Endodermal cell (in vitro differentiated cells): ENCODE data around the gene TUBGCP6. TPM values are rescaled to one million over a fixed set of nuclear protein-coding genes. Genes with fewer than 3 reads are reported as not detected.

Experiments
- DNase-seq: peaks from one replicate; pipeline ENCODE4 v3.0.0-alpha.2; 2017
- H3K27ac ChIP-seq: 2 replicates; pipeline ENCODE4 v1.5.1; 2013; ENCODE audit warnings: mild to moderate bottlenecking, low read depth, low read length, moderate library complexity
- H3K27me3 ChIP-seq: 2 replicates; pipeline ENCODE4 v1.6.1; 2013; ENCODE audit warnings: mild to moderate bottlenecking, low read length, moderate library complexity; ENCODE audit not compliant: insufficient read depth, control insufficient read depth, poor library complexity, severe bottlenecking
- H3K36me3 ChIP-seq: 2 replicates; pipeline ENCODE4 v1.7.0; 2013; ENCODE audit warnings: mild to moderate bottlenecking, low read length, moderate library complexity; ENCODE audit not compliant: control insufficient read depth, insufficient read depth
- H3K4me1 ChIP-seq: one replicate; pipeline ENCODE4 v1.7.0; 2013; ENCODE audit warnings: low read length; ENCODE audit not compliant: control insufficient read depth, insufficient read depth
- H3K4me3 ChIP-seq: 2 replicates; pipeline ENCODE4 v1.5.1; 2013; ENCODE audit warnings: mild to moderate bottlenecking, low read length, moderate library complexity
- H3K9ac ChIP-seq: 2 replicates; pipeline ENCODE4 v1.6.1; 2013; ENCODE audit warnings: mild to moderate bottlenecking, low read length, moderate library complexity; ENCODE audit not compliant: poor library complexity, severe bottlenecking; ENCODE audit errors: extremely low read depth
- H3K9me3 ChIP-seq: 2 replicates; pipeline ENCODE4 v1.6.1; 2013; ENCODE audit warnings: mild to moderate bottlenecking, low read length, moderate library complexity; ENCODE audit not compliant: control insufficient read depth
- H3K27ac Mint-ChIP-seq: 2 replicates; pipeline ENCODE4 v1.8.0; 2020; ENCODE audit warnings: mixed read lengths
- H3K27me3 Mint-ChIP-seq: 2 replicates; pipeline ENCODE4 v1.8.0; 2021; ENCODE audit warnings: mild to moderate bottlenecking, mixed read lengths; ENCODE audit not compliant: insufficient read depth
- H3K36me3 Mint-ChIP-seq: 2 replicates; pipeline ENCODE4 v1.8.0; 2020; ENCODE audit warnings: low read depth, mixed read lengths
- H3K4me1 Mint-ChIP-seq: 2 replicates; pipeline ENCODE4 v1.8.0; 2020; ENCODE audit warnings: mixed read lengths
- H3K4me3 Mint-ChIP-seq: 2 replicates; pipeline ENCODE4 v1.8.0; 2020; ENCODE audit warnings: mild to moderate bottlenecking, moderate library complexity, mixed read lengths
- H3K9me3 Mint-ChIP-seq: 2 replicates; pipeline ENCODE4 v1.8.0; 2020; ENCODE audit warnings: mild to moderate bottlenecking, mixed read lengths
- CTCF ChIP-seq: fragments of 200-600 bp; sonication (generic); conservative IDR thresholded peaks from 2 replicates; pipeline ENCODE4 v1.5.0; 2021; ENCODE audit warnings: antibody characterized with exemption, mild to moderate bottlenecking
- whole genome bisulfite sequencing, 2 experiments: methylation state at CpG; one replicate each; pipeline versions ENCODE4 v1.1.5 to v1.1.7; 2013; ENCODE audit warnings: missing lambda C conversion rate in 2 of 2, mixed read lengths in 1 of 2; ENCODE audit not compliant: insufficient coverage in 1 of 2, insufficient read length in 1 of 2; 5-methylcytosine and 5-hydroxymethylcytosine counted together
- total RNA-seq, 2 donors: library from RNA; stranded (reverse); fragmentation: NEBNext Ultra II Directional in 1 of 2; extraction: Animal tissue kit (Norgen Biotek cat#: 25700) in 1 of 2; gene quantifications; 2 replicates in 1 of 2; 3 replicates in 1 of 2; pipeline ENCODE4 v1.2.1, GENCODE V29; 2021

The TUBGCP6 gene
- total RNA-seq, 2 donors from 2014 or later: 43.7 to 46.0 TPM

- no peaks in the 10 kb centered on the region for H3K4me1 Mint-ChIP-seq
- peak within 1 kb of the TSS; percentile 65 for H3K4me3 Mint-ChIP-seq
- TF ChIP-seq CTCF: no peak
- H3K27me3 ChIP-seq: no peaks in the 10 kb centered on the region
- peak within 1 kb of the TSS; percentile 86 for H3K4me3 ChIP-seq
- H3K36me3 ChIP-seq: peaks cover 24% of the 10 kb centered on the region
- H3K36me3 Mint-ChIP-seq: peaks cover 17% of the 10 kb centered on the region
- DNase-seq: peak; percentile 93
- peak within 1 kb of the TSS; percentile 80 for H3K9ac ChIP-seq
- no peaks in the 10 kb centered on the region for H3K9me3 Mint-ChIP-seq
- H3K4me1 ChIP-seq: peaks cover 3% of the 10 kb centered on the region
- peak within 1 kb of the TSS; percentile 87 for H3K27ac Mint-ChIP-seq
- H3K9me3 ChIP-seq: no peaks in the 10 kb centered on the region
- H3K27ac ChIP-seq: no peak within 1 kb of the TSS
- H3K27me3 Mint-ChIP-seq: no peaks in the 10 kb centered on the region
- WGBS, 2 experiments: 2 to 4% methylated on average over 31 to 81 of the region's 81 CpGs
Observed at GRCh38 chr22:50250555-50251476, 6.0 kb upstream of the TUBGCP6 start, which contains the start of gene HDAC10. Gene HDAC10, minus strand, starts transcription at chr22:50251265. Its CDS starts 233 bp downstream, at chr22:50251032.

- Histone ChIP-seq H3K9me3 (no peaks in the 10 kb centered on the region), H3K27me3 (no peaks in the 10 kb centered on the region), H3K36me3 (peaks cover 25% of the 10 kb centered on the region), H3K4me3 (peak overlapping the region; percentile 86), H3K27ac (no peak overlapping the region), H3K9ac (no peak overlapping the region), H3K4me1 (peaks cover 3% of the 10 kb centered on the region)
- peak overlapping the region; percentile 65 for H3K4me3 Mint-ChIP-seq
- WGBS, 2 experiments: 88 to 90% methylated on average over 11 of the region's 11 CpGs
- H3K4me1 Mint-ChIP-seq: no peaks in the 10 kb centered on the region
- no peaks in the 10 kb centered on the region for H3K27me3 Mint-ChIP-seq
- H3K27ac Mint-ChIP-seq: no peak overlapping the region
- no peaks in the 10 kb centered on the region for H3K9me3 Mint-ChIP-seq
- peaks cover 14% of the 10 kb centered on the region for H3K36me3 Mint-ChIP-seq
- DNase-seq: no peak
- TF ChIP-seq CTCF: no peak
Observed at GRCh38 chr22:50250249-50250554, 5.4 kb upstream of the TUBGCP6 start.

- Mint-ChIP-seq H3K4me1 (peaks cover 1% of the 10 kb centered on the region), H3K36me3 (peaks cover 14% of the 10 kb centered on the region), H3K4me3 (peak overlapping the region; percentile 65), H3K9me3 (no peaks in the 10 kb centered on the region), H3K27ac (no peak overlapping the region), H3K27me3 (no peaks in the 10 kb centered on the region)
- Histone ChIP-seq H3K4me3 (peak overlapping the region; percentile 86), H3K36me3 (peaks cover 25% of the 10 kb centered on the region), H3K4me1 (peaks cover 3% of the 10 kb centered on the region), H3K27me3 (no peaks in the 10 kb centered on the region), H3K9ac (no peak overlapping the region), H3K9me3 (no peaks in the 10 kb centered on the region), H3K27ac (no peak overlapping the region)
- 94 to 95% methylated on average over 20 to 32 of the region's 32 CpGs for WGBS, 2 experiments
- no peak for TF ChIP-seq CTCF
- no peak for DNase-seq
Observed at GRCh38 chr22:50249341-50250248, 4.8 kb upstream of the TUBGCP6 start.
